Effector memory CD4-positive, alpha-beta T cell (primary cell): Measurements from ENCODE around the gene NHLRC4.

Source experiments
- DNase-seq, 3 donors: peaks; one replicate each; pipeline ENCODE4 v3.0.0-alpha.2; 2020
- H3K27ac ChIP-seq: 2 replicates; pipeline ENCODE4 v1.7.0; 2013; ENCODE audit warnings: mild to moderate bottlenecking, low read length, moderate library complexity; ENCODE audit not compliant: insufficient read depth, poor library complexity, severe bottlenecking
- H3K27me3 ChIP-seq: replicated peaks from 2 replicates; pipeline ENCODE4 v1.7.0; 2013; ENCODE audit warnings: mild to moderate bottlenecking, low read length; ENCODE audit not compliant: insufficient read depth, control insufficient read depth, poor library complexity, severe bottlenecking
- H3K36me3 ChIP-seq: 2 replicates; pipeline ENCODE4 v1.7.0; 2013; ENCODE audit warnings: mild to moderate bottlenecking, low read length, moderate library complexity; ENCODE audit not compliant: control insufficient read depth, insufficient read depth
- H3K4me1 ChIP-seq: 2 replicates; pipeline ENCODE4 v1.7.0; 2013; ENCODE audit warnings: low read length, mild to moderate bottlenecking; ENCODE audit not compliant: control insufficient read depth, insufficient read depth, poor library complexity, severe bottlenecking
- H3K4me3 ChIP-seq: 2 replicates; pipeline ENCODE4 v1.7.0; 2013; ENCODE audit warnings: low read length, low read depth, mild to moderate bottlenecking; ENCODE audit not compliant: insufficient read depth, poor library complexity, severe bottlenecking
- H3K9me3 ChIP-seq: 2 replicates; pipeline ENCODE4 v1.7.0; 2013; ENCODE audit warnings: mild to moderate bottlenecking, low read length, moderate library complexity; ENCODE audit not compliant: control insufficient read depth

The NHLRC4 gene

GRCh38 chr16:586047-586644, 19.3 kb downstream of the NHLRC4 start:
- no peak overlapping the region for H3K27ac ChIP-seq
- no peaks in the 10 kb centered on the region for H3K36me3 ChIP-seq
- no peak for DNase-seq
- no peak overlapping the region for H3K4me3 ChIP-seq
- H3K9me3 ChIP-seq, result no peaks in the 10 kb centered on the region
- H3K27me3 ChIP-seq, result no peaks in the 10 kb centered on the region
- H3K4me1 ChIP-seq, result peaks cover 14% of the 10 kb centered on the region

GRCh38 chr16:586645-587590, 20.1 kb downstream of the NHLRC4 start:
- H3K27ac ChIP-seq, result no peak overlapping the region
- no peak for DNase-seq
- H3K27me3 ChIP-seq, result no peaks in the 10 kb centered on the region
- H3K4me1 ChIP-seq, result peaks cover 18% of the 10 kb centered on the region
- no peak overlapping the region for H3K4me3 ChIP-seq
- H3K36me3 ChIP-seq, result no peaks in the 10 kb centered on the region
- H3K9me3 ChIP-seq, result no peaks in the 10 kb centered on the region

- Histone ChIP-seq H3K9me3 (no peaks in the 10 kb centered on the region), H3K27me3 (no peaks in the 10 kb centered on the region), H3K36me3 (no peaks in the 10 kb centered on the region), H3K4me3 (peak overlapping the region; percentile 85), H3K27ac (peak overlapping the region; percentile 89), H3K4me1 (peaks cover 19% of the 10 kb centered on the region)
- peak; percentile 39 to 55 (median 51) for DNase-seq
Measured at GRCh38 chr16:588639-588888, 21.8 kb downstream of the NHLRC4 start.

GRCh38 chr16:588889-589657, 22.3 kb downstream of the NHLRC4 start:
- peaks cover 19% of the 10 kb centered on the region for H3K4me1 ChIP-seq
- H3K9me3 ChIP-seq, result no peaks in the 10 kb centered on the region
- peak overlapping the region; percentile 89 for H3K27ac ChIP-seq
- H3K4me3 ChIP-seq, result peak overlapping the region; percentile 85
- no peaks in the 10 kb centered on the region for H3K27me3 ChIP-seq
- no peaks in the 10 kb centered on the region for H3K36me3 ChIP-seq
- peak; percentile 95 to 98 (median 98) for DNase-seq

GRCh38 chr16:589658-590187, 22.9 kb downstream of the NHLRC4 start, which contains the start of gene RAB40C:
Gene RAB40C, plus strand, starts transcription at chr16:590066. Its CDS starts 226 bp downstream, at chr16:590292.
- peaks cover 19% of the 10 kb centered on the region for H3K4me1 ChIP-seq
- peak within 1 kb of the TSS; percentile 89 for H3K27ac ChIP-seq
- peak; percentile 98 for DNase-seq

GRCh38 chr16:590188-590814, 23.5 kb downstream of the NHLRC4 start:
- peak overlapping the region; percentile 71 for H3K4me3 ChIP-seq
- H3K27me3 ChIP-seq, result no peaks in the 10 kb centered on the region
- no peak for DNase-seq
- peaks cover 19% of the 10 kb centered on the region for H3K4me1 ChIP-seq
- H3K9me3 ChIP-seq, result no peaks in the 10 kb centered on the region
- H3K27ac ChIP-seq, result peak overlapping the region; percentile 47
- H3K36me3 ChIP-seq, result no peaks in the 10 kb centered on the region

More at GRCh38 chr16:589658-590187, 22.9 kb downstream of the NHLRC4 start, which contains the start of gene RAB40C:
- Histone ChIP-seq H3K27me3 (no peaks in the 10 kb centered on the region), H3K4me3 (peak within 1 kb of the TSS; percentile 85), H3K36me3 (no peaks in the 10 kb centered on the region), H3K9me3 (no peaks in the 10 kb centered on the region)

- Histone ChIP-seq H3K27me3 (no peaks in the 10 kb centered on the region), H3K27ac (peak overlapping the region; percentile 47), H3K36me3 (no peaks in the 10 kb centered on the region), H3K9me3 (no peaks in the 10 kb centered on the region), H3K4me1 (peaks cover 19% of the 10 kb centered on the region), H3K4me3 (peak overlapping the region; percentile 71)
- no peak for DNase-seq
Measured at GRCh38 chr16:590815-591200, 24.0 kb downstream of the NHLRC4 start.

GRCh38 chr16:591231-591630, 24.4 kb downstream of the NHLRC4 start:
- DNase-seq, result no peak
- Histone ChIP-seq H3K27ac (peak overlapping the region; percentile 47), H3K4me1 (peaks cover 19% of the 10 kb centered on the region), H3K27me3 (no peaks in the 10 kb centered on the region), H3K4me3 (no peak overlapping the region), H3K9me3 (no peaks in the 10 kb centered on the region), H3K36me3 (no peaks in the 10 kb centered on the region)

- H3K4me1 ChIP-seq, result peaks cover 19% of the 10 kb centered on the region
- H3K27me3 ChIP-seq, result no peaks in the 10 kb centered on the region
- no peaks in the 10 kb centered on the region for H3K36me3 ChIP-seq
- DNase-seq, result no peak
- no peak overlapping the region for H3K4me3 ChIP-seq
- H3K9me3 ChIP-seq, result no peaks in the 10 kb centered on the region
- no peak overlapping the region for H3K27ac ChIP-seq
Measured at GRCh38 chr16:591892-592517, 25.2 kb downstream of the NHLRC4 start.
